DMS79 (cell line): Measurements from ENCODE around the gene CEACAM7.
"Not testable (repeated sequence)": the region's sequence is repeated elsewhere in the genome, so short reads cannot be mapped to it uniquely, and the experiment has no call there.

Source experiments
- DNase-seq: peaks from one replicate; lab custom pipeline; 2025; lab: John Stamatoyannopoulos, UW

The CEACAM7 gene

DNA sequence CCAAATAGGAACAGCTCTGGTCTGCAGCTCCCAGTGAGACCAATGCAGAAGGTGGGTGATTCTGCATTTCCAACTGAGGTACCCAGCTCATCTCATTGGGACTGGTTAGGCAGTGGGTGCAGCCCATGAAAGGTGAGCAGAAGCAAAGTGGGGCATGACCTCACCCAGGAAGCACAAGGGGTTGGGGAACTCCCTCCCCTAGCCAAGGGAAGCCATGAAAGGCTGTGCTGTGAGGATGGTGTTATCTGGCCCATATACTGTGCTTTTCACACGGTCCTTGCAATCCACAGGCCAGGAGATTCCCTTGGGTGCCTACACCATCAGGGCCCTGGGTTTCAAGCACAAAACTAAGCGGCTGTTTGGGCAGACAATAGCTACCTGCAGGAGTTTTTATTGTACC lies 31.3 kb downstream of the CEACAM7 start:
- not testable (repeated sequence) for DNase-seq

DNA sequence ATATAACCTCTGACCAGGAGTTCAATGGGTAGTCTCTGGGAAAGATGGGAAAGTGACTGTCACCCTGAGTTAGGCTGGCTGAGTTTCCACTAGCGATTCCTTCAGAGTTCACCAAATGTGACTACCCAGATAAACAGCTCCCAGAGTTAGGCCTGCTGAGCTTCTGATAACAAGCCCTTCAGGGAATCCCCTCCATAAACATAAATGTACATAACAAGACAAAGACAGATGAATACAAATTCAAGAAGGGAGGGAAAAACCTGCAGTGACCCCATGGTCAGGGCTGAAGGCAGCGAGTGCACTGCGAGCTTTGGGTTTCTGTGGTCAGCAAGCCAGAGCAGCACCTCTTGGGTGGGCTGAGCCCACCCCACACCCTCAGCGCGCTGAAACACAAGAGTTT lies 35.8 kb downstream of the CEACAM7 start:
- no peak for DNase-seq

DNA sequence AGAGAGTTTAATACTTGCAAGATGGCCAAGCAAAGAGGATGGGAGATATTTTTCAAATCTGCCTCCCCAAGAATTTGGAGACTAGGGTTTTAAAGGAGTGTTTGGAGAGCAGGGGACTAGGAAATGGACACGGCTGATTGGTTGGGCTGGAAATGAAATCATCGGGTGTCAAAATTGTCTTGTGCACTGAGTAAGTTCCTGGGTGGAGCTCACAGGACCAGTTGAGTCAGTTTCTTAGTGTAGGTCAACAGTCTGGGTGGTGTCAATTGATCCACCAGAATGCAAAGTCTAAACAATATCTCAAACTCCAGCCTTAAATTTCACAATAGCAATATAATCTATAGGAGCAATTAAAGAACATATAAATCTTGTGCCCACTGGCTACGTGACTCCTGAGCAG lies 38.2 kb downstream of the CEACAM7 start:
- DNase-seq: no peak

DNA sequence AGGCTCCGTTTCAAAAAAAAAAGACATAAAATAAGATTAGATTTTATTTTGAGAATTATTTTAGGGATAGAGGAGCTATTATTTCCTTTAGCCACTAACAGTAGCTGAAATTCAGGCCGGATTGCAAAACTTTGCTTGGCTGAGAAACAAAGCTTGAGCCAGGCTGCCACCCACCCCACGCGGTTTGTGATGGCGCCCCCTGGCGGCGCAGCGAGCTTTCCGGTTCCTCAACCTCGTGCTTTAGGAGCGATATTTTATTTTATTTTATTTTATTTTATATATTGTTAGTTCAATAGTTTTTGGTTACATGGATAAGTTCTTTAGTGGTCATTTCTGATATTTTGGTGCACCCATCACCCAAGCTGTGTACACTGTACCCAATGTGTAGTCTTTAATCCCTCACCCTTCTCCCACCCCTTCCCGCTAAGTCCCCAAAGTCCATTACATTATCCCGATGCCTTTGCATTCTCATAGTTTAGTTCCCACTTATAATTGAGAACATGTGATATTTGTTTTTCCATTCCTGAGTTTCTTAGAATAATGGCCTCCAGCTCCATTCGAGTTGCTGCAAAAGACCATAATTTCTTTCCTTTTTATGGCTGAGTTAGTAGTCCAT lies 41.4 kb downstream of the CEACAM7 start:
- no peak for DNase-seq

DNA sequence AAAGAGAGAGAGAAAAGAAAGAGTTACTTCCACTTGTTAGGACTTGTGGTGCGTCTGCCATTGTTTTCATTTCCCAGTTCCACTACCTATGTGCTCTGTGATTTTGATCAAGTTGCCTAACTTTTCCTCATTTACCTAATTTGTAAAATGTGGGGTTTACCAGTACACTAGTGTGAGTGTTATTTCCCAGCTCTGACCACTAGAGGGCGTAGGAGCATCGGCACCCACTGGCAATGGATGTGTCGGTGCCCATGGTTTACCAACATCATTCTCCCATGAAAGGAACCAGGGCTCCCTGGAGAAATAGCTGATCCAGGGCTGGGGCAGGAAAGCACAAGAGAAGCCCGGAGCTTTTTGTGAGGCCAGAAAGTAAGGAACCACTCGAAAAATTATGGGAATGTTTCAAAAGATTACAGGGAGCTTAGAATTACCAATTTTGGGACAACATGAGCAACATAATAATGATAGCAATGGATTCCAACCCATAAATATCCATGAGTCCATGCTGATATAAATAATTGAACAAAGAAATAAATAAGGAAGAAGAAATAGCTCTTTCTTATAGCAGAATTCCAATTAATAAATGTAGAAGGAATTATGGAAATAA lies 46.1 kb downstream of the CEACAM7 start:
- DNase-seq: peak; percentile 38

DNA sequence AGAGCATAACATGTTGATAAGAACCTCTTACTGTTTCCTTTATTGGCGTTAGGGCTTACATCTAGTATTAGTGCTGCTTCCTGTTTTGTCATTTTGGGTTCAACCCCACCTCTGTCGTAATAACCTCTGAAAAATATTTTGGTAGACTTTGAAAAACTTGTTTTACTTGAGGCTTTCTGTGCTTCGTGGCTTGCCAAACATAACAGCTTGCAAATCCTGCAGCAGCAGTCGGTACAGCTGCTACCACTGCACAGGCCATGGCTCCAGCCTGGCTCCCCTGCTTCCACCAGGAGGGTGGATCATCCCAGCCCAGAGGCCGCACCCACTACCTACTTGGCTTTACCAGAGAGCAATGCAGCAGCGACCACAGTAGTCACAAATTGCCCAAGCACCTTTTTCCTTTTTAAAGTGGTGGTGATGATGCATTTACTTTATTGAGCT lies 49.4 kb downstream of the CEACAM7 start:
- no peak for DNase-seq

DNA sequence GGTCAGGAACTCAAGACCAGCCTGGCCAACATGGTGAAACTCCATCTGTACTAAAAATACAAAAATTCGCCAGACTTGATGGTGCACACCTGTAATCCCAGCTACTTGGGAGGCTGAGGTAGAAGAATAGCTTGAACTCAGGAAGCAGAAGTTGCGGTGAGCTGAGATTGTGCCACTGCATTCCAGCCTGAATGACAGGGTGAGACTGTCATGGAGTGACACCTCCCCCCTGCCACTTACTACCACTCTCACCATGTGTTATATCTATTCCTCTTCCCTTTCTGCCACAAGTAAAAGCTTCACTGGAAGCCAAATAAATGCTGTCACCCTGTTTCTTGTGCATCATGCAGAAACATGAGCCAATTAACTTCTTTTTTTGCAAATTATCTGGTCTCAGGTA lies 50.6 kb downstream of the CEACAM7 start:
- DNase-seq: no peak

DNA sequence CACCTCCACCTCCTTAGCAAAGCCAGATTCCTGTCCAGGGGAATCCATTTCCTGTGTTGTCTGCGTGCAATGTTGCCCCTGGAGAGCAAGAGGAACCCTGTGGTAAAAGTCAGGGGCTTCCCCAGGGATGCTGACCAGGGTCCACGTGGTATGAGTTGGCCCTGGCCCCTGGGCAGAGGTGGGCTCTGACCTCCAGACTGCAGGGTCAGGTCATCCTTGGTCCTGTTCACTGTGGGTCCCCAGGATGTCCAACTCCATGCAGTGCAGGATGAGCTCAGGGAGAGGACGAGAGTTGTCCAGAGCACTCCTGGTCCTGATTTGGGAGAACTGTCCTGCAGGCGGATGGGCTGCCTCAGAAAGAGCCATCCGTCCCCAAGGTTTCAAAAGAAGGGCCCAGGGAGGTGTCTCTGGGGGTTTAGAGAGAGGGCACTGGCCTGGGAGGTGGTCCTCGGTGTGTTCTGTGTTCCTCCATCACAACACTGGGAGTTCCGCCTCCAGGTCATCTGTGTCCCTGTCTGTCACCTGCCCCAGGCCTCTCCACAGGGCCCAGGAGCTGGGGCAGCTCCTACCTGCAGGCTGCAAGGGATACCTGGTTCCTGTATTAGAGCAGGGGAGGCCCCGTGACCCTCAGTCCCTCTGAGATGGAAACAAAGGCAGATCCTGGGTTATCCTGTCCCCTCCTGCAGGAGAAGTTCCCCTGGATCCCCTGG lies 59.9 kb downstream of the CEACAM7 start:
- DNase-seq: no peak

DNA sequence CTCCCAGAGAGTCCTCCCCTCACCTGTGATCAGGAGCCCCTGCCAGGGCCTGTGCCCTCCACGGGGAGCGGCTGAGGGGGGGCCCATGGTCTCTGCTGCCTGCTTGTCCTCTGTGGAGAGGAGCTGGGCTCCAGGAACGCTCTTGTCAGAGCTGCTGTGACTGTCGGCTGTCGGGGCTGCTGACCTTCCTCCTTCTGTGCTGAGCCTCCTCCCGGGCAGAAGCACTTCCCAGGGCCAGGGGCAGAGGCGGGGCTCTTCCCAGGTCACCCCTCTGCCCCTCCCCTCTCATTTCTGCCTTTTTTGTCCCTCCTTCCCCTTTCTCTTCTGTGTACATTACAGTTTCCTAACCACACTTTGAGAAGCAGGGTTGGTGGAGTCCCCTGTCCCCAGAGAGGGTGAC lies 61.2 kb downstream of the CEACAM7 start, which contains the start of gene CEACAM4:
TSS of gene CEACAM4 (minus strand) at position 198 of the 400 bp plus-strand sequence. CDS start at position 87, 111 bp downstream.
- DNase-seq: no peak

DNA sequence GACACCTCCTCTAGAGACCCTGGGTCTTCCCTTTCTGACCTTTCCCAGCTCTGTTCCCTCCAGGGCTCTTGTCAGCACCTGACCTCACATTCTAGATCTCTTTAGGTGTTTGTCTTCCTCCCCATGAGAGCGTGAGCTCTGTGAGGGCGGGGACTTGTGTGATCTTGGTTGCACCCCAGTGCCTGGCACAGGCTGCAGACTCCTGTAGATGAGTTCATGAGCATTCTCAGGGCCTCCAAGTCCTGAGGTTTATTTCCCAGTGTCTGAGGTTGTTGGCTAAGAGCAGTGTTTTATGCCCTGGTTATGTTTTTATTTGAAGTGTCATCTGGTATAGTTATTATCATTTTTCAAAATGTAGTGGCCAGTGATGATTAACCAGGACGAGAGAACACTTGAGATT lies 61.8 kb downstream of the CEACAM7 start:
- DNase-seq: no peak

DNA sequence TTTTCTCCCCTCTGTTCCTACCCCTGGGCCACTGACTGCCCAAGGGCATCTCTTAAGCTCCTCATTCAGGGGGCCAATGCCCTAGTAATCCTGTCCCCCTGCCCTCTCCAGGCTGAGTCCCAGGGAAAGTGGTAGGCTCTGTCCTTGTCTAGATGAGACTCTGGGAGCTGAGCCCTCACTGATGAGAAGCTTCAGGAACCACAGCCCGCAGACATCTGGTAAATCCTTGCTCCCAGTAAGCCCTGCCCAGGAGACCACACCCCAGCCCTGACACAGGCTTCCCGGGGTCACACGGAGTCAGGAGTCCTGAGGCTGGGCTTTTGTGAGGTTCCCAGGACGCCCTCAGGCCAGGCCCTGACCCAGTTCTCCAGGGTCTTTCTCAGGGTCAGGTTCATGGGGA lies 63.1 kb downstream of the CEACAM7 start:
- DNase-seq: no peak

DNA sequence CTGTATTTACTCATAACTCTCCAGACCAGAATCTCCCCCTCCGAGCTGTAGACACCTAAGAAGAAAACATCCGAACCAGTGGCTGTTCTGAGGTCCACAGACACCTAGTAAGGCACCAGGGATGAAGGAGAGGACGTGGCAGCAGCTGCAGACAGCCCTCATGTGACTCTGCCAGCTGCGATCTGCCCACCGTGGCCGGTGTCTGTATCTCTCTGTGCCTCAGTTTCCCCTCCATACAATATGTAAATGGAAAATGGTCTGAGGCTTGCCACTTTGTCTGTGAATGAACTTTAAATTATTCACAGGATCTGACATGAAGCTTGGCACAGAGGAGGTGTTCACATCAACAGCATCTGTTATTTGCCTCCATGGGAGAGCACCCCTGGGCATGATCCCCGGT lies 63.6 kb downstream of the CEACAM7 start:
- DNase-seq: no peak

DNA sequence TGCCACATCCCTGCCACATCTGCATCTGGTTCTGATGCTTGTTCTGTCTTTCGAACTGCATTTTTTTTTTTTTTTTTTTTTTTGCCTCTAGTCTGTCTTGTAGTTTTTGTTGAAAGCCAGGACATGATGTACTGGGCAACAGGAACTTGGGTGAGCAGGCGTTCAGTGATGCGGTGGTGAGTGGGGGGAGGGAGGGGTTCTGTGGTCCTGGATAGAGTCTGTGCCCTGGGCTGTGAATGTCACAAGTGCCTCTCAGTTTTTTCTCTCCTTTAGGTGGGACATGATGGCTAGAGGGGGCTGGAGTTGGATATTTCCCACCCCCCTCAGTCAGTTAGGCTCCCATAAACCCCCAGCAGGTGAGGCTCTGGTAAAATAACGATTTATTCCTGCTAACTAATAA lies 64.7 kb downstream of the CEACAM7 start:
- no peak for DNase-seq
